Activated T-cell treated with anti-CD3 and anti-CD28 coated beads for 24 hours (primary cell): ENCODE data around the gene UBE3C.
"Not testable (repeated sequence)": the region's sequence is repeated elsewhere in the genome, so short reads cannot be mapped to it uniquely, and the experiment has no call there.

ENCODE experiments used
- DNase-seq: peaks from one replicate; pipeline ENCODE4 v3.0.0-alpha.2; 2020; ENCODE audit warnings: low read depth

The UBE3C gene

GRCh38 chr7:157235357-157236333 is 96.9 kb downstream of the UBE3C start:
- no peak for DNase-seq

GRCh38 chr7:157238087-157238486 is 99.4 kb downstream of the UBE3C start:
- DNase-seq, result no peak

- no peak for DNase-seq
Measured at GRCh38 chr7:157239571-157240270, 101.0 kb downstream of the UBE3C start.

DNA sequence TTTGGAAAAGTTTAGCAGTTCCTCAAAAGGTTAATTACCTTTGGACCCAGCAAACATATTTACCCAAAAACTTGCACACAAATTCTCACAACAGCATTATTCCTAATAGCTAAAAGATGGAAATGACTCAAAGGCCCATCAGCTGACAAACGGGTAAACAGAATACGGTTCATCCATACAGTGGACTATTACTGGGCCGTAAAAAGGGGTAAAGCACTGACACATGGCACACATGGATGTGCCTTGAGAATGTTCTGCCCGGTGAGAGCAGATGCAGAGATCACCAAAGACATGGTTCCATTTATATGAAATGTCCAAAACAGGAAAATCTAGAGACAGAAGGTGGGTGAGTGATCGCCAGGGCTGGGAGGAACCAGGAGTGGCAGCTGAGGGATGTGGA is 102.9 kb downstream of the UBE3C start:
- no peak for DNase-seq

DNA sequence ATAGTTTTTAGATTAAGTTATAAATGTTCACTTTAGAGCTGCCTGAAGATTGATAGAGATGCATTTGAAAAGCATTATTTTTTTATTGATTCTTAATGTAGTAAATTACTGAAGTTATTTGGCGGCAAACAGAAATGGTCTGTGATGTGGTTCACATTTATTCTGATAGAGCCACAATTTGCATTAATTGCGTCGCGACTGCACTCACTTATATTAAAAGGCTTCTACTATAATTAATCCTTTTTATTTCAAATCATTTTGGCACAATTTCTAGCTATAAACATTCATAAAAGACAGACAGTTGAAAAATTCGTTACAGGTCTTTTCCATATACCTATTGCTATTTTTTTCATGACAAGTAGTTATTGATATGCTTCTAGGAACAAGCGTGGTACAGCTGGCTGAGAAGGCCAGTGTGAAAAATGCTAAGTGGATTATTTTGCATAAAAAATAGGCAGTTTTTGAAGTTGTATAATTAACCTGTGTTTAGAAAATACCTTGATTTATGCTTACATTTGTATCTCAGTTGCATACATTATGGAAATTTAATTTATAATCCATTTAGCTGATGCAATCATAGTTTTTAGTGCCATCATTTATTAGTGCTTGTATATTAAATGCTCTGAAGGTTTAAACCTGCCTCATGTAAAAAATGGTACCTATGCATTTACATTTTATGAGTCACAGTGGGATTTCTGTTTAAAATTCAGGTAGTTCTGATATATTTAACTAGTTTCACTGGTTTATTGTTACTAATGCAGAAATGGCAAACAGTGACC is 106.0 kb downstream of the UBE3C start:
- DNase-seq, result no peak

DNA sequence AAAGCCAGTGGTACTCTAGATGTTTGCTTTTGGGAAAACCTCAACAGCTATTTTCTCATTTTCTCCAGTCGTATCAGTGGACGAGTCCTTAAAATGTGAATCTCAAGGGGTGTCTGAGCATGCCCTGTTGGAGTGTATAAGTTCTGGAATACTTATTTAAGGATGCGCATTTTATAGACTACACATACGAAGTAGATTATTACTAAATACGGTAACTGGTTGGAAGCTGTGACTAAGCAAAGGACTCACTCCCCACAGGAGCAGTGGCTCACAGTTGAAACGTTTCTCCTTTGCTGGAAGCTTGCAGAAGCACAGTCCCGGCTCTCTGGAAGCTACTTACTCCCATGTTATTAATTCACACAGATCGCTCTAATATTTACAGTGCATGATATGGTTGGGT is 107.3 kb downstream of the UBE3C start:
- no peak for DNase-seq

- DNase-seq, result no peak
Measured at GRCh38 chr7:157248659-157249058, 109.9 kb downstream of the UBE3C start.

DNA sequence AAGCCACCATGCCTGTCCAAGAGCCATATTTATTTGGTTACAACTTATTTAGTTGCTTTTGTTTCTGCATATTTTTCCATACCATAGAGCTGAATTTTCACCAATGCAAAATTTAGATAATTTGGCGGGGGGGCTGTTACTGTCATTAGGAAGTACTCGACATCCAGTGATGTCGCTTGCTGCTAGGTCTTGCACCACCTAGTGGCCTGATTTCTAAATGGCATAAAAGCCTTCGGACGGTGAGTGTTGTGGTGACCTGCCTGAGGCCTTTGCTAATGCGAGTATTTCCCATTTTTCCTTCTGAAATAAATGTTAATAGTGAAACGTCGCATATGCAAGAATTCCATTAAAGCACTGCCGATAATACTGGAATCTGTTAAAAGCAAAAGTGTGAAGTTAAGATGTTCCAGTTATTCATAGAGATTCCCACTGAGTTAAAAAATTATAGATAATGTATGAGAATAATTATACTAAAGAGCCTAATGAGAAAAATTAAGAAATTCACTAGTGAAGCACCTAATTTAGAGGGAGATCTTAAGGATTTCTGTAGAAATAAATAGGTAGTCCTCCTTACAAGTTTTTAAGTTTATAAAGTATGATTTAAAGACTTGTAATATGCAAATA is 112.0 kb downstream of the UBE3C start:
- peak; percentile 42 for DNase-seq

GRCh38 chr7:157251817-157252216 is 113.1 kb downstream of the UBE3C start:
- DNase-seq, result not testable (repeated sequence)

DNA sequence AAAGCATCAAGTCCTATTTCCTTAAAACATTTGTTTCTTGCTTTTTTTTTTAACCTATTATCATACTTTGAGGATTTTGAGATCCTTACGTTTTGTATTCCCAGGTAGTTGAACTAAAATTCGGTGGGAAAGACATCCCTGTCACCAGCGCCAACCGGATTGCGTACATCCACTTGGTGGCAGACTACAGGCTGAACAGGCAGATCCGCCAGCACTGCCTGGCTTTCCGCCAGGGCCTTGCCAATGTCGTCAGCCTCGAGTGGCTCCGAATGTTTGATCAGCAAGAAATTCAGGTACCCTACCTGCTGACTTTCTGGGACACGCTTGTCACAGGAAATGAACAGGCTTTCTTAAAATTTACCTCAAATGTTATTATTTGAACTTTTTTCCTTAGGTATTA is 115.1 kb downstream of the UBE3C start:
- DNase-seq, result no peak

- not testable (repeated sequence) for DNase-seq
Measured at GRCh38 chr7:157254781-157255180, 116.1 kb downstream of the UBE3C start.

- no peak for DNase-seq
Measured at GRCh38 chr7:157255201-157255606, 116.5 kb downstream of the UBE3C start.

- DNase-seq, result no peak
Measured at GRCh38 chr7:157263156-157263555, 124.4 kb downstream of the UBE3C start.

GRCh38 chr7:157265051-157265450 is 126.3 kb downstream of the UBE3C start:
- DNase-seq, result no peak

DNA sequence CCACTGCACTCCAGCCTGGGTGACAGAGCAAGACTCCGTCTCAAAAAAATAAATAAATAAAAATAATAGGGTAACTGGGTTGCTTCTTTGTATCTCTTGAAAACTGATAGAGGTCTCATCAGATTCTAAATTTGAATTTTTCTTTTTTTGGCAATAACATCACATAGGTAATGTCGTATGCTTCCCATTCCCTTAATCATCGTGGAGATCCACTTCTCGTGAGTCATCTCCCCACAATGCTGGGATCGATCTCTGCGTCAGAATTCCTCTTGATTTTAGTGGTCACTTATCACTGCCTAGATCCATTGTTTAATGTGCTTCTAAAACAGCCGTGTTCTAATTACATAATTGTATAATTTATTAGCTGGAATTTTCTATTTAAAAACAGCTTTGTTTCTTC is 127.5 kb downstream of the UBE3C start:
- no peak for DNase-seq

- DNase-seq, result no peak
Measured at GRCh38 chr7:157267516-157267915, 128.8 kb downstream of the UBE3C start.

GRCh38 chr7:157267956-157268355 is 129.2 kb downstream of the UBE3C start:
- no peak for DNase-seq

- DNase-seq, result no peak
Measured at GRCh38 chr7:157268540-157268939, 129.8 kb downstream of the UBE3C start.

- DNase-seq, result no peak
Measured at GRCh38 chr7:157269341-157270059, 130.8 kb downstream of the UBE3C start.

- no peak for DNase-seq
Measured at GRCh38 chr7:157270060-157270444, 131.3 kb downstream of the UBE3C start.

GRCh38 chr7:157271315-157271990 is 132.7 kb downstream of the UBE3C start:
- no peak for DNase-seq
